Measurements from ENCODE around the gene SNX10.

The SNX10 gene

DNA sequence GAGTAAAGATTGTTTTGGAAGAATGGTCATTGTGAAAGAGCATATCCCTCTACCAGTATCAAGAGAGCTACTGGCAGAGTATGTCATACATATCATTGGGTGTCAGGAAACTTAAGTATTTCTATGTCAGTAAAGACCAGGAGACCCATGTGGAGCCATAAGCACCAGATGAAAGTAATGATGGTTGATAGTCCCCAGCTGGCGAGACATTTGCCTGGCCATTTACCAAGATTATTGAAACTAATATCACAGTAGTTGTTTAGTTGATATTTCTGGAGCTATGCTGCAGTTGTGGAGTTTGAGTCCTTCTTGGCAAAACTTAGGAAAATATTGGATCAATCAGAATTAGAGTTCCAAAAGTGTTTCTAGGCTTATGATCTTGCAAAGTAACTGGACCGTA lies 114.8 kb downstream of the SNX10 start:
- TF ChIP-seq, protein P1, sequence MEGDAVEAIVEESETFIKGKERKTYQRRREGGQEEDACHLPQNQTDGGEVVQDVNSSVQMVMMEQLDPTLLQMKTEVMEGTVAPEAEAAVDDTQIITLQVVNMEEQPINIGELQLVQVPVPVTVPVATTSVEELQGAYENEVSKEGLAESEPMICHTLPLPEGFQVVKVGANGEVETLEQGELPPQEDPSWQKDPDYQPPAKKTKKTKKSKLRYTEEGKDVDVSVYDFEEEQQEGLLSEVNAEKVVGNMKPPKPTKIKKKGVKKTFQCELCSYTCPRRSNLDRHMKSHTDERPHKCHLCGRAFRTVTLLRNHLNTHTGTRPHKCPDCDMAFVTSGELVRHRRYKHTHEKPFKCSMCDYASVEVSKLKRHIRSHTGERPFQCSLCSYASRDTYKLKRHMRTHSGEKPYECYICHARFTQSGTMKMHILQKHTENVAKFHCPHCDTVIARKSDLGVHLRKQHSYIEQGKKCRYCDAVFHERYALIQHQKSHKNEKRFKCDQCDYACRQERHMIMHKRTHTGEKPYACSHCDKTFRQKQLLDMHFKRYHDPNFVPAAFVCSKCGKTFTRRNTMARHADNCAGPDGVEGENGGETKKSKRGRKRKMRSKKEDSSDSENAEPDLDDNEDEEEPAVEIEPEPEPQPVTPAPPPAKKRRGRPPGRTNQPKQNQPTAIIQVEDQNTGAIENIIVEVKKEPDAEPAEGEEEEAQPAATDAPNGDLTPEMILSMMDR (IDR thresholded peaks at IDR 0.05; ENCODE audit: low read length, missing control alignments), result no peak

DNA sequence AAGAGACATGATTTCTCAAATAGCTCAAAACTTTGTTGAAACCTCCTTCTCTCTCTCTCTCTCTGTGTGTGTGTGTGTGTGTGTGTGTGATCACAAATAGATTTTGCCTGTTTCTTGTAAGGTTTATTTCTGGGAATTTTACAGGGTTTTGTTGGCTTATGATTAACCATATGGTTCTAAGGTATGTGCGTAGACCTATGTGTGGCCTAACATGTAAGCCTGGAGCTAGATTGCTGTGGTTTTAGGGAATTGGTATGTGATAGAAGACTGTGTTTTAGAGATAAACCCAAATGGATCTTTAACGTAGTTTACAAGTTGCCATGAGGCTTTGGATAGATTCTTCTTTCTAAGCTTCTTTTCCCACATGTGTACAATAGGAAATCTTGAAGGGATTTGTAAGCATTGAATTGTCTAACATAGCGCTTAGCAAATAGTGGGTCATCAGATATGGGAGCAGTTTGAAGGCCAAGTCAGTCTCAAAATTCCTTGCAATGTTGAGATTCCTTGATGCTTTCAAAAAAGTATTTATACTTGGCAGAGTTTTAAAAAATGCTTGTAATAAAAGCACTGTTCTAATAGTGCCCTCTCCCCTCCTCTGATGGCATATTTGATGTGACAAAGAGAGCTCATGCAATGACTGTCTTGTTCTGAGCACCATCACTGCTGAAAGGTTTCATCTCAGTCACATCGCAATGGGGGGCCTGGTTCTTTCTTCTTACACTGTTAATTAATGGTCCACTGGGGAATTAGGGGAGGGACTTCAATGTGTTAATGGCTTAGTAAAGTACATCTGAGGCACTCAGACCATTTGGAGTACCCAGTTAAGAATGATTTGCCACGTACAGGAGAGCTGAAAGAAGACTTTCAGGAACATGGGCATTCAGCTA lies 118.2 kb downstream of the SNX10 start:
- TF ChIP-seq, protein P1 (IDR thresholded peaks at IDR 0.05; ENCODE audit: low read length, missing control alignments), result no peak
- DNase-seq (ENCODE audit: low read depth), result no peak
- no peak overlapping the region for H3K4me3 ChIP-seq (replicated peaks; ENCODE audit: low read depth, low read length)

More for the DNA sequence above, 114.8 kb downstream of the SNX10 start:
- DNase-seq (ENCODE audit: low read depth), result no peak
- H3K4me3 ChIP-seq (replicated peaks; ENCODE audit: low read depth, low read length), result no peak overlapping the region

DNA sequence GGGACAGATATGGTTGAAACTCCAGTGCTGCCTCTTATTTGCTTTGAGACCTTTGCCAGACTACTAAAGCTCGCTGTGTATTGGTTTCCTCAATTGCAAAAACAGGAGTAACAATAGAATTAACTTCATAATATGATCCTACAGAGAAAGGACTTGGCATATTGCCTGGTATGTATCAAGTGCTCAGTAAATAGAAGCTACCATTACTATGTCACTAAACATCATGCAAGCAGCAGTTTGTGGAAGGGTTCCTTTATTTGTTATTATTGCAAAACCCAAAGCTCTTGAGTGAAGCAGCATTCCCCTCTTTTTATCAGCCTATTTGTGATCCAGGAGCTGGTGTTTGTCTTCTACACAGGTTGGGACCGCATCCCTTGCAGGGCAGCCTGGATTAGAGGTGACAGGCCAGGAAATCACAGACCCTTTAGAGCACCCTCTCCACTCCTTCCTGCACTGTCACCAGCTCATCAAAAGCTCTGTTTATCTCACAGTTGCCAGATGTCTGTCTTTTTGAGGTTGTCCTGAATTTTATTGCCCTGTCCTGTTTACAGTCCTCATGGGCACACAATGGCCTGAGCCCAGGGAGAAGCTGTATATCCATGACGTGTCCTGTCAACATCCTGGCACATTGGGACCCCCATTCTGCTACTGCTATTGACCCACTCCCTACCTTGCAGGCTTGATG lies 121.5 kb downstream of the SNX10 start:
- no peak for DNase-seq (ENCODE audit: low read depth)
- TF ChIP-seq, protein P1 (IDR thresholded peaks at IDR 0.05; ENCODE audit: low read length, missing control alignments), result no peak
- no peak overlapping the region for H3K4me3 ChIP-seq (replicated peaks; ENCODE audit: low read depth, low read length)

DNA sequence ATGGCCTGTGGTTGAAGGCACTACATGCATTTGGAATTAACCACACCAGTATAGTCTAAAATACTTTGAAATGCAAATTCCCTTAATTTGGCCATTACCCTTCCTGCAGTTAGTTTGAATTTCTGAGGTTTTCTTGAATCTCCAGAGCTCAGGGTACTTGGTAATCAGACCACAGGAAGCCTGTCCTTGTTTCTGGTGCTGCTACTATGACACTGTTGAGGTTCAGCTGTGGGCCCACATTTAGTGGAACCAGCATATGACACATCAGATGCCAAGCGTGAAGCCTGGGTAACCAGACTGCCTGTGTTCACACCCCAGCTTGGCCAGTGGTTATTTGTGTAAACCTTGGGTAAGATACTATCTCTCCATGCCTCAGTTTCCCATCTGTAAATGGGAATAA lies 124.3 kb downstream of the SNX10 start:
- TF ChIP-seq, protein P1 (IDR thresholded peaks at IDR 0.05; ENCODE audit: low read length, missing control alignments), result no peak
- DNase-seq (ENCODE audit: low read depth), result no peak
- H3K4me3 ChIP-seq (replicated peaks; ENCODE audit: low read depth, low read length), result no peak overlapping the region

DNA sequence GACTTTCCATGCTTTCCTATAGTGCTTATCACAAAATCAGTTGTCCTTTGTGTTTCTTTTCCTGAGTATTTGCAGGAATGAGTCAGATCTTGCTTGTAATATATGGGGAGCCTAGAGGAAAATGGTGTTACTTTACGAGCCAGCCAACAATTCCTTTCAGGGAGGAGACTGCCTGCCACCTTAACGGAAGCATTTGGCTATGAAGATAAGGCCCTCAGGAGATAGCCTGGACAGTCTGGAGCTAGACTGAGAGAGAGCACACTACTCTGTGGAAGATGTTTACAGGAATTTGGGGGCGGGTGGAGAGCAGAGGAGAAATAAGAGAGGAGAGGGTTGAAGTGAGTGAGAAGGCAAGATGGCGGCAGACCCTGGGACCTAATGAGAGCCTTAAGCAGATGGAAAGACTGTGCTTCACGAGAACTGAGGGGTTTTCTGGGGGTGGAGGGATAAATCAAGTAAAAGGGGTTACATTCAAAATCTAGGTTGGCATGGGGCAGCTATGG lies 126.3 kb downstream of the SNX10 start:
- peak; percentile 3 for DNase-seq (ENCODE audit: low read depth)
- TF ChIP-seq, protein P1 (IDR thresholded peaks at IDR 0.05; ENCODE audit: low read length, missing control alignments), result no peak
- no peak overlapping the region for H3K4me3 ChIP-seq (replicated peaks; ENCODE audit: low read depth, low read length)

DNA sequence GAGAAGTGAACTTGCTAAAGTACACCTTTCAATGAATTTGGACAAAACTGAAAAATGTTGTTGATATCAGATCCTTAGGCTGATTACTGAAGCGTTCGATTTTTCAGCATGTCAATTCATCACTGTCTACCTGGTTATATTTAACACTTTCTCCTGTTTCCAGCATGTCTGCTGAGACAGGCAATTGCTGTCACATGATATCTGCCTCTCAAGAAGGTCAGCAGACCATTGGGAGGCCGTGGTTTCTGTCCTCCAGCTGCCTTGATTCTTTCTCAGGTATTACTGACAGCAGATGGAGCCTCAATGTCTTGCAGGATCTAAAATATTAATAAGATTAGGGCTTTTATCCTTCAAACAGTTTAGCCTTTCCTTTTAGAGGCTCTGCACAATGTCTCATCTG lies 127.5 kb downstream of the SNX10 start:
- DNase-seq (ENCODE audit: low read depth), result no peak
- TF ChIP-seq, protein P1 (IDR thresholded peaks at IDR 0.05; ENCODE audit: low read length, missing control alignments), result no peak
- H3K4me3 ChIP-seq (replicated peaks; ENCODE audit: low read depth, low read length), result no peak overlapping the region

Data from fibroblast of pulmonary artery (primary cell).